K562 (cell line): ENCODE measurements around the gene BACE1-AS. TPM values are rescaled to one million over a fixed set of nuclear protein-coding genes. Genes with fewer than 3 reads are reported as not detected.

Source experiments
- ARID3A ChIP-seq: IDR thresholded peaks from 2 replicates; pipeline ENCODE4 v1.6.1; 2012; ENCODE audit warnings: low read depth, low read length, improper control_type of control experiment, borderline replicate concordance
- ASH1L ChIP-seq: fragments of 450-650 bp; IDR thresholded peaks from 2 replicates; pipeline ENCODE4 v1.6.1; 2018; ENCODE audit warnings: borderline replicate concordance, mild to moderate bottlenecking, low read depth; ENCODE audit not compliant: partially characterized antibody
- KLF1 ChIP-seq: fragments of 450-650 bp; IDR thresholded peaks from 2 replicates; pipeline ENCODE4 v1.6.1; 2016; ENCODE audit warnings: missing genetic modification characterization, missing compliant biosample characterization
- MXD1 ChIP-seq: fragments of 250-450 bp; sonication (Bioruptor Pico); IDR thresholded peaks from 2 replicates; pipeline ENCODE4 v1.8.0; 2021; ENCODE audit warnings: borderline replicate concordance, mild to moderate bottlenecking, moderate library complexity; ENCODE audit not compliant: poor library complexity, severe bottlenecking
- NRF1 ChIP-seq, 2 experiments: fragments of 450-650 bp; IDR thresholded peaks in 1 of 2; conservative IDR thresholded peaks in 1 of 2; 2 replicates each; pipeline ENCODE4 v1.6.1; 2014; ENCODE audit warnings: mild to moderate bottlenecking in 2 of 2
- PBX2 ChIP-seq, 2 experiments: IDR thresholded peaks in 1 of 2; conservative IDR thresholded peaks in 1 of 2; 2 replicates each; pipeline ENCODE4 v1.6.1; 2016; ENCODE audit warnings: low read depth in 2 of 2, mild to moderate bottlenecking in 1 of 2, missing compliant biosample characterization in 1 of 2, missing genetic modification characterization in 1 of 2, moderate library complexity in 1 of 2
- PTRF ChIP-seq: fragments of 450-650 bp; IDR thresholded peaks from 2 replicates; pipeline ENCODE4 v1.6.1; 2016; ENCODE audit warnings: mild to moderate bottlenecking, missing genetic modification characterization, missing compliant biosample characterization
- RBM25 ChIP-seq: fragments of 200-400 bp; formaldehyde crosslinking; IDR thresholded peaks from 2 replicates; pipeline ENCODE4 v1.6.1; 2018; ENCODE audit warnings: low read length, low read depth, moderate library complexity; ENCODE audit not compliant: severe bottlenecking
- SP2 ChIP-seq: IDR thresholded peaks from 2 replicates; pipeline ENCODE4 v1.6.1; 2011; ENCODE audit warnings: mild to moderate bottlenecking, low read depth, low read length, moderate library complexity; ENCODE audit not compliant: poor library complexity, severe bottlenecking; ENCODE audit errors: extremely low read depth
- XRCC3 ChIP-seq: fragments of 450-650 bp; IDR thresholded peaks from 2 replicates; pipeline ENCODE4 v1.6.1; 2017; ENCODE audit warnings: mild to moderate bottlenecking, moderate library complexity
- ZNF121 ChIP-seq: sonication (generic); formaldehyde crosslinking; conservative IDR thresholded peaks from 2 replicates; pipeline ENCODE4 v1.8.0; 2022; ENCODE audit warnings: missing genetic modification reagents
- polyA plus RNA-seq, 8 experiments: library from polyadenylated mRNA; depleted of rRNA in 4 of 8; stranded (reverse) in 5 of 8; unstranded in 3 of 8; fragments of >200 nt; fragmentation: Nextera tagmentation in 2 of 8; fragmentation: Illumina TruSeq in 1 of 8; extraction: Ambion mirVana in 2 of 8; extraction: Trizol in 1 of 8; gene quantifications; 2 replicates each; pipeline versions ENCODE4 v1.2.1 to v1.2.3, GENCODE V29; 2011 to 2014; ENCODE audit warnings: inconsistent platforms in 1 of 8, missing spikeins in 1 of 8
- total RNA-seq, 7 experiments: library from RNA; depleted of rRNA in 6 of 7; stranded (reverse); fragments of >200 nt in 6 of 7; fragmentation: Illumina TruSeq in 2 of 7; extraction: Trizol in 2 of 7; gene quantifications; 2 replicates each; pipeline versions ENCODE4 v1.2.1 to v1.2.3, GENCODE V29; 2011 to 2021; ENCODE audit warnings: low replicate concordance in 1 of 7
- TF ChIP-seq, protein P1 (sequence below), 2 experiments: IDR thresholded peaks; 2 replicates each; pipeline ENCODE4 v1.6.1; 2011; ENCODE audit warnings: borderline replicate concordance in 1 of 2, control low read depth in 1 of 2, low read depth in 1 of 2, low read length in 1 of 2, mild to moderate bottlenecking in 1 of 2, mixed read lengths in 1 of 2, moderate library complexity in 1 of 2; ENCODE audit not compliant: insufficient read depth in 1 of 2, insufficient read length in 1 of 2, poor library complexity in 1 of 2, severe bottlenecking in 1 of 2; ENCODE audit errors: extremely low read depth in 1 of 2
- TF ChIP-seq, protein P2 (sequence below): fragments of 450-650 bp; IDR thresholded peaks from 2 replicates; pipeline ENCODE4 v1.6.1; 2014; ENCODE audit warnings: low read depth, mild to moderate bottlenecking, moderate library complexity, borderline replicate concordance

The BACE1-AS gene
- total and polyA plus RNA-seq, 9 of the 15 experiments (the other 6 are each of a cell fraction or from before 2014, with no cell fraction given) = 2.2 to 8.2 (median 3.8) TPM

- no peak for TF ChIP-seq MXD1
- TF ChIP-seq XRCC3 = no peak
- TF ChIP-seq, protein P1, sequence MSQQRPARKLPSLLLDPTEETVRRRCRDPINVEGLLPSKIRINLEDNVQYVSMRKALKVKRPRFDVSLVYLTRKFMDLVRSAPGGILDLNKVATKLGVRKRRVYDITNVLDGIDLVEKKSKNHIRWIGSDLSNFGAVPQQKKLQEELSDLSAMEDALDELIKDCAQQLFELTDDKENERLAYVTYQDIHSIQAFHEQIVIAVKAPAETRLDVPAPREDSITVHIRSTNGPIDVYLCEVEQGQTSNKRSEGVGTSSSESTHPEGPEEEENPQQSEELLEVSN (IDR thresholded peaks at IDR 0.05; ENCODE audit: borderline replicate concordance in 1 of 2, extremely low read depth in 1 of 2, insufficient read depth in 1 of 2, insufficient read length in 1 of 2, low read depth in 1 of 2, low read length in 1 of 2, poor library complexity in 1 of 2, severe bottlenecking in 1 of 2) = peak; percentile 51 to 87
- TF ChIP-seq KLF1 = peak; percentile 98
- peak; percentile 70 for TF ChIP-seq RBM25
- no peak for TF ChIP-seq PTRF (tag)
- TF ChIP-seq ASH1L = peak; percentile 88
- TF ChIP-seq PBX2 (CRISPR knock-in tag; IDR thresholded peaks at IDR 0.05; ENCODE audit: low read depth) = no peak
- TF ChIP-seq PBX2 (tag; conservative IDR thresholded peaks at IDR 0.05; ENCODE audit: low read depth) = peak; percentile 81
- TF ChIP-seq NRF1 (conservative IDR thresholded peaks at IDR 0.05 in 1 of 2, IDR thresholded peaks at IDR 0.05 in 1 of 2) = peak; percentile 74
- TF ChIP-seq, protein P2, sequence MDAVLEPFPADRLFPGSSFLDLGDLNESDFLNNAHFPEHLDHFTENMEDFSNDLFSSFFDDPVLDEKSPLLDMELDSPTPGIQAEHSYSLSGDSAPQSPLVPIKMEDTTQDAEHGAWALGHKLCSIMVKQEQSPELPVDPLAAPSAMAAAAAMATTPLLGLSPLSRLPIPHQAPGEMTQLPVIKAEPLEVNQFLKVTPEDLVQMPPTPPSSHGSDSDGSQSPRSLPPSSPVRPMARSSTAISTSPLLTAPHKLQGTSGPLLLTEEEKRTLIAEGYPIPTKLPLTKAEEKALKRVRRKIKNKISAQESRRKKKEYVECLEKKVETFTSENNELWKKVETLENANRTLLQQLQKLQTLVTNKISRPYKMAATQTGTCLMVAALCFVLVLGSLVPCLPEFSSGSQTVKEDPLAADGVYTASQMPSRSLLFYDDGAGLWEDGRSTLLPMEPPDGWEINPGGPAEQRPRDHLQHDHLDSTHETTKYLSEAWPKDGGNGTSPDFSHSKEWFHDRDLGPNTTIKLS = peak; percentile 61; the same call in 1 of the 2 replicates
- TF ChIP-seq SP2 = peak; percentile 82
- no peak for TF ChIP-seq ZNF121 (CRISPR knock-in tag)
- TF ChIP-seq ARID3A = no peak
These were observed 36.6 kb downstream of the BACE1-AS start, which contains the start of gene CEP164 (continued) for GRCh38 chr11:117327567-117328374.
